GM12891 (cell line): ENCODE results near the gene PADI6.

ENCODE experiments used
- POLR2A ChIP-seq: IDR thresholded peaks from 2 replicates; pipeline ENCODE4 v1.6.1; 2011; ENCODE audit warnings: low read depth, low read length, control low read depth
- POLR2AphosphoS5 ChIP-seq: IDR thresholded peaks from 2 replicates; pipeline ENCODE4 v1.6.1; 2011; ENCODE audit warnings: low read depth, low read length, control low read depth
- POU2F2 ChIP-seq: IDR thresholded peaks from 2 replicates; pipeline ENCODE4 v1.6.1; 2011; ENCODE audit warnings: low read depth, mild to moderate bottlenecking, control low read depth, low read length, moderate library complexity
- SPI1 ChIP-seq: IDR thresholded peaks from 2 replicates; pipeline ENCODE4 v1.6.1; 2011; ENCODE audit warnings: low read depth, low read length, control low read depth
- TAF1 ChIP-seq: IDR thresholded peaks from 2 replicates; pipeline ENCODE4 v1.6.1; 2011; ENCODE audit warnings: low read depth, low read length, control low read depth

GRCh38 chr1:17404820-17405219 is 32.8 kb downstream of the PADI6 start:
- TF ChIP-seq POLR2AphosphoS5 (no peak), POU2F2 (no peak), POLR2A (no peak), TAF1 (no peak), SPI1 (no peak)
